CD14-positive monocyte (primary cell): Measurements from ENCODE around the gene UBAC1. TPM values are rescaled to one million over a fixed set of nuclear protein-coding genes. Genes with fewer than 3 reads are reported as not detected.

Source experiments
- DNase-seq, 3 donors: peaks; one replicate each; pipeline ENCODE4 v3.0.0-alpha.2; 2011 to 2022
- H2AFZ ChIP-seq: 2 replicates; pipeline ENCODE4 v1.6.0; 2012; ENCODE audit warnings: mild to moderate bottlenecking, low read depth, low read length, inconsistent platforms; ENCODE audit not compliant: insufficient read depth, poor library complexity, severe bottlenecking
- H3K27ac ChIP-seq, 2 donors: 1 replicate in 1 of 2; 2 replicates in 1 of 2; pipeline ENCODE4 v1.5.1; 2012 to 2013; ENCODE audit warnings: low read length in 2 of 2, control low read depth in 1 of 2, inconsistent platforms in 1 of 2, low read depth in 1 of 2, mild to moderate bottlenecking in 1 of 2
- H3K27me3 ChIP-seq, 2 donors: one replicate each; pipeline versions ENCODE4 v1.6.0 to v1.6.1; 2011 to 2013; ENCODE audit warnings: low read length in 2 of 2; ENCODE audit not compliant: control insufficient read depth in 2 of 2, insufficient read depth in 2 of 2
- H3K36me3 ChIP-seq, 2 donors: replicated peaks in 1 of 2; 1 replicate in 1 of 2; 2 replicates in 1 of 2; pipeline versions ENCODE4 v1.5.1 to v1.6.1; 2012 to 2013; ENCODE audit warnings: low read length in 2 of 2, control low read depth in 1 of 2, inconsistent platforms in 1 of 2, mild to moderate bottlenecking in 1 of 2; ENCODE audit not compliant: insufficient read depth in 2 of 2, control insufficient read depth in 1 of 2
- H3K4me1 ChIP-seq, 2 donors: 1 replicate in 1 of 2; 2 replicates in 1 of 2; pipeline versions ENCODE4 v1.5.1 to v1.6.1; 2012 to 2013; ENCODE audit warnings: low read length in 2 of 2, control low read depth in 1 of 2, inconsistent platforms in 1 of 2, mild to moderate bottlenecking in 1 of 2, moderate library complexity in 1 of 2; ENCODE audit not compliant: insufficient read depth in 2 of 2, control insufficient read depth in 1 of 2
- H3K4me2 ChIP-seq: replicated peaks from 2 replicates; pipeline ENCODE3; 2012; ENCODE audit warnings: low read length, moderate library complexity, mild to moderate bottlenecking; ENCODE audit not compliant: poor library complexity, severe bottlenecking; ENCODE audit errors: extremely low read depth
- H3K4me3 ChIP-seq, 3 experiments: fragments of 200-600 bp in 1 of 3; sonication (generic) in 1 of 3; replicated peaks in 1 of 3; 1 replicate in 2 of 3; 2 replicates in 1 of 3; pipeline ENCODE4 v1.5.1; 2011 to 2013; ENCODE audit warnings: low read length in 3 of 3, mild to moderate bottlenecking in 3 of 3, control low read depth in 2 of 3, low read depth in 2 of 3, inconsistent platforms in 1 of 3, moderate library complexity in 1 of 3
- H3K79me2 ChIP-seq: 2 replicates; pipeline ENCODE4 v1.6.0; 2012; ENCODE audit warnings: mild to moderate bottlenecking, control low read depth, inconsistent platforms, low read length, moderate library complexity; ENCODE audit not compliant: insufficient read depth
- H3K9ac ChIP-seq: 2 replicates; pipeline ENCODE4 v1.6.0; 2017; ENCODE audit warnings: low read length, mild to moderate bottlenecking; ENCODE audit not compliant: insufficient read depth, poor library complexity, severe bottlenecking
- H3K9me3 ChIP-seq, 2 donors: replicated peaks in 1 of 2; 1 replicate in 1 of 2; 2 replicates in 1 of 2; pipeline versions ENCODE4 v1.5.1 to v1.6.1; 2012 to 2013; ENCODE audit warnings: low read length in 2 of 2, control low read depth in 1 of 2; ENCODE audit not compliant: control insufficient read depth in 1 of 2, insufficient read depth in 1 of 2
- H4K20me1 ChIP-seq: 2 replicates; pipeline ENCODE4 v1.6.0; 2012; ENCODE audit warnings: mild to moderate bottlenecking, low read length, control low read depth, moderate library complexity; ENCODE audit not compliant: insufficient read depth
- H3K27ac Mint-ChIP-seq, 7 donors: one replicate each; pipeline ENCODE4 v1.8.0; 2020; ENCODE audit warnings: mild to moderate bottlenecking in 7 of 7, mixed read lengths in 7 of 7, moderate library complexity in 6 of 7, inconsistent platforms in 2 of 7
- H3K27me3 Mint-ChIP-seq, 3 donors: one replicate each; pipeline ENCODE4 v1.8.0; 2021 to 2022; ENCODE audit warnings: low read depth in 3 of 3, mild to moderate bottlenecking in 3 of 3, mixed read lengths in 3 of 3, moderate library complexity in 3 of 3, inconsistent platforms in 1 of 3
- H3K36me3 Mint-ChIP-seq, 2 donors: one replicate each; pipeline ENCODE4 v1.8.0; 2020; ENCODE audit warnings: mixed read lengths in 2 of 2, inconsistent platforms in 1 of 2, mild to moderate bottlenecking in 1 of 2
- H3K4me1 Mint-ChIP-seq: one replicate; pipeline ENCODE4 v1.8.0; 2020; ENCODE audit warnings: mild to moderate bottlenecking, mixed read lengths
- H3K4me3 Mint-ChIP-seq, 2 donors: one replicate each; pipeline ENCODE4 v1.8.0; 2020; ENCODE audit warnings: mild to moderate bottlenecking in 2 of 2, mixed read lengths in 2 of 2, moderate library complexity in 1 of 2
- H3K9me3 Mint-ChIP-seq, 7 donors: one replicate each; pipeline ENCODE4 v1.8.0; 2020 to 2022; ENCODE audit warnings: mixed read lengths in 7 of 7, mild to moderate bottlenecking in 6 of 7, moderate library complexity in 6 of 7, inconsistent platforms in 2 of 7
- CTCF ChIP-seq: fragments of 200-600 bp; IDR thresholded peaks from one replicate; pipeline ENCODE4 v1.8.0; 2022; ENCODE audit warnings: antibody characterized with exemption, mild to moderate bottlenecking
- WGBS: methylation state at CpG from one replicate; pipeline ENCODE4 v1.1.5; 2013; ENCODE audit warnings: missing lambda C conversion rate; ENCODE audit not compliant: insufficient coverage; 5-methylcytosine and 5-hydroxymethylcytosine counted together
- intact Hi-C, 2 donors: fragments of 100-400 bp; cut with micrococcal nuclease; formaldehyde crosslinking; loops; one replicate each; pipeline versions ENCODE4 v1.15.0 to v1.15.1; 2023
- polyA plus RNA-seq, 3 donors: library from polyadenylated mRNA; depleted of rRNA in 1 of 3; unstranded in 2 of 3; stranded (reverse) in 1 of 3; fragments of 300-500 nt in 2 of 3; fragments of >200 nt in 1 of 3; fragmentation: Illumina TruSeq in 2 of 3; gene quantifications; 1 replicate in 2 of 3; 2 replicates in 1 of 3; pipeline ENCODE4 v1.2.3, GENCODE V29; 2012 to 2021

The UBAC1 gene
- polyA plus RNA-seq, 3 donors: 35.8 to 63.1 (median 52.5) TPM

GRCh38 chr9:135883410-135884089, 77.6 kb downstream of the UBAC1 start:
- peaks cover 76% of the 10 kb centered on the region for H3K79me2 ChIP-seq
- WGBS: 91% methylated on average over 15 of the region's 15 CpGs
- intact Hi-C loops: no loop called here

More at GRCh38 chr9:135883410-135884089, 77.6 kb downstream of the UBAC1 start:
- peak overlapping the region in 3 of 7 donors; percentile 21 to 55 (median 52) for H3K27ac Mint-ChIP-seq
- Histone ChIP-seq H4K20me1 (peaks cover 89% of the 10 kb centered on the region), H2AFZ (no peak overlapping the region), H3K4me1 (peaks cover 27 to 39% of the 10 kb centered on the region in 2 donors), H3K4me3 (no peak overlapping the region), H3K27me3 (no peaks in the 10 kb centered on the region), H3K4me2 (no peak overlapping the region), H3K36me3 (peaks cover 10 to 41% of the 10 kb centered on the region in 2 donors), H3K9me3 (no peaks in the 10 kb centered on the region), H3K27ac (no peak overlapping the region), H3K9ac (no peak overlapping the region)
- H3K4me1 Mint-ChIP-seq: peaks cover 53% of the 10 kb centered on the region
- no peaks in the 10 kb centered on the region for H3K9me3 Mint-ChIP-seq
- H3K36me3 Mint-ChIP-seq: peaks cover 24 to 36% of the 10 kb centered on the region in 2 donors
- TF ChIP-seq CTCF: no peak
- no peaks in the 10 kb centered on the region for H3K27me3 Mint-ChIP-seq
- no peak overlapping the region for H3K4me3 Mint-ChIP-seq
- DNase-seq: peak in 1 of 3 donors; percentile 67

Other genes starting within 250 kb of the UBAC1 start
- gene CAMSAP1, start 53.8 kb downstream of the UBAC1 start, polyA plus RNA-seq: 1 to 10 TPM in 1 of 3 donors, under 1 TPM in 2; 0.71 to 9.0 (median 0.75) TPM
- 10 to 100 TPM in 1 of 3 donors, 1 to 10 TPM in 2; 8.1 to 32.4 (median 8.7) TPM for gene NACC2, start 133.9 kb upstream of the UBAC1 start, polyA plus RNA-seq
- gene TMEM250, start 157.5 kb upstream of the UBAC1 start, polyA plus RNA-seq: 10 to 100 TPM; 11.0 to 38.0 (median 30.9) TPM
- not detected for gene LHX3, start 243.8 kb upstream of the UBAC1 start, polyA plus RNA-seq